ENCODE data around the gene PDIA6. TPM values are rescaled to one million over a fixed set of nuclear protein-coding genes. Genes with fewer than 3 reads are reported as not detected.

PDIA6 gene
- total RNA-seq, 6 experiments from 2014 or later = 141 to 232 (median 191) TPM

DNA sequence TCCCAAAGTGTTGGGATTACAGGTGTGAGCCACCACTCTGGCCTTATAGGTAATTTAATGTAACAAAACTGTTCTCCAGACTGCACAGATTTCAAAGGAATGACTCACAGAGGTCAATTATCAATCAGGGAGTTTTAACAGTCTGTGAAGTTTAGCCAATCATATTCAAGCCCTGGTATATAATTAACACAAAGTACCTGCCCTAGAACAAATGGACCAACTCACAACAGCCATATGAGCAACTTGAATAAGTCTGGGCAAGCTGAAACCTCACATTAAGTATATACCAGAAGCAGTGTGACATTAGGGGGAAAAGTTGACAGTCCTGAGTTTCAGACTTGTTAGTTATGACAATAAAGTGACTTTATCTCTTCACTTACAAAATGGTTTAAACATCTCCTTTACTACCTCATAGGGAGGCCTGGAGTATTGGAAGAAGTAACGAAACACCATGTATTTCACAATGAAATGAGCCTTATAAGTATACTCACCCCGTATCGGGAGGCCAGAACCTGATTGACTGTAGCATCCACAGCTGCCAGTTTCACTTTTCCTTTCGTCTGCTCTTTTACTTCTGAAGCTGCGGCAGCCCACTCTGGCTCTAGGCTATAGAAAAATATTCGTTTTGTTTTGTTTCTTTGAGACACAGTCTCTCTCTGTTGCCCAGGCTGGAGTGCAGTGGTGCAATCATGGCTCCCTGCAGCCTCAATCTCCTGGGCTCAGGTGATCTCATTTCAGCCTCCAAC is 22.2 kb downstream of the PDIA6 start:
- DNase-seq (no peak), ATAC-seq (peak in 1 of 4 donors; percentile 46)
- intact Hi-C loops (cut with DNase I) = no loop called here
- H3K27ac ChIP-seq = no peak overlapping the region
- no peak overlapping the region for H3K4me3 ChIP-seq
- H3K4me1 ChIP-seq = no peaks in the 10 kb centered on the region
- WGBS (ENCODE audit: insufficient coverage, low coverage, low lambda C conversion rate, missing lambda C conversion rate) = 53% methylated on average over 5 of the region's 6 CpGs
- H3K36me3 ChIP-seq = peaks cover 7 to 95% (median 57%) of the 10 kb centered on the region in 4 donors
- no peaks in the 10 kb centered on the region for H3K27me3 ChIP-seq
- TF ChIP-seq, protein P1, sequence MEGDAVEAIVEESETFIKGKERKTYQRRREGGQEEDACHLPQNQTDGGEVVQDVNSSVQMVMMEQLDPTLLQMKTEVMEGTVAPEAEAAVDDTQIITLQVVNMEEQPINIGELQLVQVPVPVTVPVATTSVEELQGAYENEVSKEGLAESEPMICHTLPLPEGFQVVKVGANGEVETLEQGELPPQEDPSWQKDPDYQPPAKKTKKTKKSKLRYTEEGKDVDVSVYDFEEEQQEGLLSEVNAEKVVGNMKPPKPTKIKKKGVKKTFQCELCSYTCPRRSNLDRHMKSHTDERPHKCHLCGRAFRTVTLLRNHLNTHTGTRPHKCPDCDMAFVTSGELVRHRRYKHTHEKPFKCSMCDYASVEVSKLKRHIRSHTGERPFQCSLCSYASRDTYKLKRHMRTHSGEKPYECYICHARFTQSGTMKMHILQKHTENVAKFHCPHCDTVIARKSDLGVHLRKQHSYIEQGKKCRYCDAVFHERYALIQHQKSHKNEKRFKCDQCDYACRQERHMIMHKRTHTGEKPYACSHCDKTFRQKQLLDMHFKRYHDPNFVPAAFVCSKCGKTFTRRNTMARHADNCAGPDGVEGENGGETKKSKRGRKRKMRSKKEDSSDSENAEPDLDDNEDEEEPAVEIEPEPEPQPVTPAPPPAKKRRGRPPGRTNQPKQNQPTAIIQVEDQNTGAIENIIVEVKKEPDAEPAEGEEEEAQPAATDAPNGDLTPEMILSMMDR (IDR thresholded peaks at IDR 0.05) = no peak
- TF ChIP-seq POLR2A (IDR thresholded peaks at IDR 0.05) = no peak
- no peaks in the 10 kb centered on the region for H3K9me3 ChIP-seq

DNA sequence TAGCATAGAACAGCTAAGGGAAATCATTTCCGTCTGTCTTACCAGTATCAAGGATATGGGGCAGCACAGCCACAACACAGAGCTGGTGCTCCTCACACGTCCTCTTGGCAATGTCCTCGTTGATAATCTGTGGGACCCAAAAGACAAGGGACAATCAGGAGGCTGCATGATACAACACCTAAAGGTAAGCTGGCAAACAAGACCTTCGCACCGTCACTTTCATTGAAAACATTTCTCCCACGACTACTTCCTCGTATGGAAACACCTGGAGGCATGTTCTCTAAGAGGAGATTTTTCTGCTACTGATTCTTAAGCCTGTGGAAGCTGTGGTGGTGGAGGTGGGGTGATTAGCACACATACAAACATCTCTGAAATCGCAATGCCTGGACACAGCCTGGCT is 23.7 kb downstream of the PDIA6 start:
- TF ChIP-seq POLR2A (IDR thresholded peaks at IDR 0.05) = no peak
- TF ChIP-seq, protein P1 (IDR thresholded peaks at IDR 0.05) = no peak
- Histone ChIP-seq H3K27ac (no peak overlapping the region), H3K4me1 (no peaks in the 10 kb centered on the region), H3K4me3 (no peak overlapping the region), H3K27me3 (no peaks in the 10 kb centered on the region), H3K9me3 (no peaks in the 10 kb centered on the region), H3K36me3 (peaks cover 7 to 99% (median 64%) of the 10 kb centered on the region in 4 donors)
- intact Hi-C loops (cut with DNase I) = no loop called here
- no peak for DNase-seq
- 67% methylated on average over 7 of the region's 8 CpGs for WGBS (ENCODE audit: insufficient coverage, low coverage, low lambda C conversion rate, missing lambda C conversion rate)
- ATAC-seq = no peak

DNA sequence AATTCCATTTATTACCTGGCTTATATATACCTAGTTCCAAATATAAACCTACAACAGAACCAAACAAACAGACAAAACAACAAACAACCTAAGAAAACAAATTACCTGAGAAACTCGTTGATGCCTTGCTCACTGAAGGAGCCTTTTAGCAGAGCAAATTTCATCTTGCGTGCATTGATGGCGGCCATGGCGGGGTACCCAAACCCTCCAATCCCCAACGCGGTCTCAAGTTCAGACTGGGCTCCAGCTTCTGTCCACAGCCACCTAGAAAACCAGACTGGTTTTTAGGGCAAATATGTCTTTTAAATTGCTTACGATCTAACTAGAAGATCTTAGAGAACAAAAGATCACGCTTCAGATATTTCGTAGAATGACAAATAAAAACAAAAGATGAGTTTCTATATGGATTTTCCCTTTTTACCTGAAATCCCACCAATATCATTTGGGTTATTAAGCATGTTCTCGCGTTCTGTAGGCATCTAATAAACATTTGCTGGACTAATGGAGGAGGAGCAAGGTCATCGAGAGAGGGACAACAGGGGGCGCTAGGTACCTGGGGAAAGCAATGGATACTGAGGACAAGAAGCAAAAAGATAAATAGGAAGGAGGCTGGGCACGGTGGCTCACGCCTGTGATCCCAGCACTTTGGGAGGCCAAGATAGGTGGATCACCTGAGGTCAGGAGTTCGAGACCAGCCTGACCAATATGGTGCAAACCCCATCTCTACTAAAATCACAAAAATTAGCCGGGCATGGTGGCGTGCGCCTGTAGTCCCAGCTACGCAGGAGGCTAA is 25.2 kb downstream of the PDIA6 start:
- no peak for DNase-seq
- Histone ChIP-seq H3K9me3 (no peaks in the 10 kb centered on the region), H3K4me1 (no peaks in the 10 kb centered on the region), H3K27me3 (no peaks in the 10 kb centered on the region), H3K36me3 (peaks cover 7 to 98% (median 60%) of the 10 kb centered on the region in 4 donors), H3K4me3 (no peak overlapping the region), H3K27ac (no peak overlapping the region)
- TF ChIP-seq, protein P1 (IDR thresholded peaks at IDR 0.05) = peak in 3 of 4 donors; percentile 14 to 39 (median 29)
- no peak for TF ChIP-seq POLR2A (IDR thresholded peaks at IDR 0.05)
- intact Hi-C loops (cut with DNase I) = no loop called here
- 74% methylated on average over 13 of the region's 20 CpGs for WGBS (ENCODE audit: insufficient coverage, low coverage, low lambda C conversion rate, missing lambda C conversion rate)
- peak in 1 of 4 donors; percentile 25 for ATAC-seq

DNA sequence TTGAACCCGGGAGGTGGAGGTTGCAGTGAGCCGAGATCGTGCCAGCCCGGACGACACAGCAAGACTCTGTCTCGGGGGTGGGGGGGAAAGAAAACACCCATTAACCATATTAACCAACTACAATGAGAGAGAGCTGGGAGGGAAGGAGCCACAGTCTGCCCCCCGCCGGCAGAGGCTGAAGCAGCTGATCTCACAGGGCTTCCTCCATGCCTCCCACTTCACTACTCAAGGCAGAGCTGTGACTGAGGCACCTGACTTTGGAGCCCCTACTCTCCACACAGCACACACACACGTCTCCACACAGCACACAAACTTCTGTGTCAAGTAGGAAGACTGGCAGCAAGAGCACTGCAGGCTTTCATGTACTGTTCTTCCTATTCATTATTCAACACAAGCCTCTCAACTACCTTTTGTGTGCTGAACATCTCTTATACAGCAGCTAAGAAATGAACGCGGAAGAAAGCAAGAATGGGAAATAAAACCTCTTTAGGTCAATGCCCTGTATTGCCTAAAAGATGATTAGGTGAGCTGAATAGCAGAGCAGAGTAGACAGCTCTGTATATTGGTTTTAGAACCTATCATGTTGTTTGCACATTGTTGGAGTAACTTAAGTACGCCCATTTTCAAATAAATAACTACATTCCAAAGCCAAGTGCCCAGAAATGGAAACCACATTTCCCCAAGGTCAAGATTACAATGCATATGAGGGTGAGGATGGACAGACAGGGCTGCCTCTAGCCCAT is 26.2 kb downstream of the PDIA6 start:
- Histone ChIP-seq H3K36me3 (peaks cover 7 to 98% (median 58%) of the 10 kb centered on the region in 4 donors), H3K4me3 (no peak overlapping the region), H3K4me1 (no peaks in the 10 kb centered on the region), H3K27me3 (no peaks in the 10 kb centered on the region), H3K27ac (no peak overlapping the region), H3K9me3 (no peaks in the 10 kb centered on the region)
- TF ChIP-seq POLR2A (IDR thresholded peaks at IDR 0.05) = no peak
- no peak for ATAC-seq
- DNase-seq = no peak
- intact Hi-C loops (cut with DNase I) = no loop called here
- 73% methylated on average over 7 of the region's 12 CpGs for WGBS (ENCODE audit: insufficient coverage, low coverage, low lambda C conversion rate, missing lambda C conversion rate)
